Smooth muscle cell of bladder (primary cell): Measurements from ENCODE around the gene PTX4. TPM values are rescaled to one million over a fixed set of nuclear protein-coding genes. Genes with fewer than 3 reads are reported as not detected.

ENCODE experiments used
- total RNA-seq: library from RNA; depleted of rRNA; stranded (reverse); fragments of >200 nt; gene quantifications from 2 replicates; pipeline ENCODE4 v1.2.3, GENCODE V29; 2014

Gene PTX4
- total RNA-seq = 0.09 TPM in 1 of 2 replicates, not detected in the other

GRCh38 chr16:1488619-1489018 is at the start of gene PTX4:
Gene PTX4, minus strand, starts transcription at chr16:1488944. Its CDS starts 35 bp downstream, at chr16:1488909.

GRCh38 chr16:1533443-1533951 is 44.8 kb upstream of the PTX4 start, which contains the start of gene TMEM204:
Gene TMEM204, plus strand, starts transcription at chr16:1533666. Its CDS starts 610 bp downstream, at chr16:1534276.

GRCh38 chr16:1492923-1493745 is 4.4 kb upstream of the PTX4 start, which contains the start of gene TELO2:
Gene TELO2, plus strand, starts transcription at chr16:1493360. Its CDS starts 922 bp downstream, at chr16:1494282.

GRCh38 chr16:1474796-1475551 is 13.8 kb downstream of the PTX4 start, which contains the start of gene CLCN7:
Gene CLCN7, minus strand, starts transcription at chr16:1475028. Its CDS starts 54 bp downstream, at chr16:1474974.

GRCh38 chr16:1443980-1444729 is 44.6 kb downstream of the PTX4 start, which contains the start of gene CCDC154:
Gene CCDC154, minus strand, starts transcription at chr16:1444556. Its CDS starts 234 bp downstream, at chr16:1444322.

Other genes starting within 250 kb of the PTX4 start
- gene TPSAB1, start 248.2 kb downstream of the PTX4 start, total RNA-seq = not detected in 2 replicates
- not detected in 2 replicates for gene TPSD1, start 232.9 kb downstream of the PTX4 start, total RNA-seq
- 30.3 and 45.2 TPM in 2 replicates for gene UBE2I, start 179.3 kb downstream of the PTX4 start, total RNA-seq
- gene BAIAP3, start 155.3 kb downstream of the PTX4 start, total RNA-seq = 0.28 TPM in 2 replicates
- gene TSR3, start 137.1 kb downstream of the PTX4 start, total RNA-seq = 50.3 and 63.9 TPM in 2 replicates
- 40.2 and 60.1 TPM in 2 replicates for gene GNPTG, start 137.0 kb downstream of the PTX4 start, total RNA-seq
- gene UNKL, start 74.2 kb downstream of the PTX4 start, total RNA-seq = 5.3 and 6.7 TPM in 2 replicates
- gene UQCC4, start 68.2 kb downstream of the PTX4 start, total RNA-seq = 14.4 and 15.9 TPM in 2 replicates
- gene PERCC1, start 57.9 kb downstream of the PTX4 start, total RNA-seq = not detected in 2 replicates
- gene CCDC154, start 44.4 kb downstream of the PTX4 start, total RNA-seq = 0.14 and 0.28 TPM in 2 replicates
- 50.6 and 91.4 TPM in 2 replicates for gene CLCN7, start 13.9 kb downstream of the PTX4 start, total RNA-seq
- gene TELO2, start 4.4 kb upstream of the PTX4 start, total RNA-seq = 7.1 and 9.9 TPM in 2 replicates
- 13.0 and 14.1 TPM in 2 replicates for gene TMEM204, start 44.7 kb upstream of the PTX4 start, total RNA-seq
- gene IFT140, start 123.1 kb upstream of the PTX4 start, total RNA-seq = 25.0 and 36.9 TPM in 2 replicates
- gene CRAMP1, start 123.4 kb upstream of the PTX4 start, total RNA-seq = 3.7 and 5.3 TPM in 2 replicates
- gene JPT2, start 189.3 kb upstream of the PTX4 start, total RNA-seq = 13.7 and 14.2 TPM in 2 replicates
- gene MAPK8IP3, start 217.3 kb upstream of the PTX4 start, total RNA-seq = 34.0 and 41.1 TPM in 2 replicates